HEK293T (cell line): ENCODE measurements around the gene ELOB.

Experiments
- BHLHE40 ChIP-seq: fragments of 450-650 bp; IDR thresholded peaks from 2 replicates; pipeline ENCODE4 v1.6.1; 2016; ENCODE audit warnings: mild to moderate bottlenecking, moderate library complexity, borderline replicate concordance
- FOXA1 ChIP-seq: fragments of 450-650 bp; IDR thresholded peaks from 2 replicates; pipeline ENCODE4 v1.6.1; 2016; ENCODE audit warnings: mild to moderate bottlenecking
- FOXM1 ChIP-seq: fragments of 450-650 bp; IDR thresholded peaks from 2 replicates; pipeline ENCODE4 v1.6.1; 2017; ENCODE audit warnings: mild to moderate bottlenecking, borderline replicate concordance
- L3MBTL2 ChIP-seq: fragments of 450-650 bp; conservative IDR thresholded peaks from 2 replicates; pipeline ENCODE4 v1.6.1; 2016; ENCODE audit warnings: mild to moderate bottlenecking
- LEF1 ChIP-seq: fragments of 450-650 bp; IDR thresholded peaks from 2 replicates; pipeline ENCODE4 v1.6.1; 2017; ENCODE audit warnings: mild to moderate bottlenecking, borderline replicate concordance
- NFRKB ChIP-seq: fragments of 450-650 bp; IDR thresholded peaks from 2 replicates; pipeline ENCODE4 v1.6.1; 2016; ENCODE audit warnings: mild to moderate bottlenecking, moderate library complexity
- SP1 ChIP-seq: fragments of 450-650 bp; IDR thresholded peaks from 2 replicates; pipeline ENCODE4 v1.6.1; 2017
- SUZ12 ChIP-seq: fragments of 450-650 bp; IDR thresholded peaks from 2 replicates; pipeline ENCODE4 v1.6.1; 2016; ENCODE audit warnings: mild to moderate bottlenecking
- TARDBP ChIP-seq: fragments of 450-650 bp; IDR thresholded peaks from 2 replicates; pipeline ENCODE4 v1.6.1; 2016
- ZNF384 ChIP-seq: fragments of 450-650 bp; IDR thresholded peaks from 2 replicates; pipeline ENCODE4 v1.6.1; 2016
- TF ChIP-seq, protein P1 (sequence below): fragments of 450-650 bp; IDR thresholded peaks from 2 replicates; pipeline ENCODE4 v1.6.1; 2016

DNA sequence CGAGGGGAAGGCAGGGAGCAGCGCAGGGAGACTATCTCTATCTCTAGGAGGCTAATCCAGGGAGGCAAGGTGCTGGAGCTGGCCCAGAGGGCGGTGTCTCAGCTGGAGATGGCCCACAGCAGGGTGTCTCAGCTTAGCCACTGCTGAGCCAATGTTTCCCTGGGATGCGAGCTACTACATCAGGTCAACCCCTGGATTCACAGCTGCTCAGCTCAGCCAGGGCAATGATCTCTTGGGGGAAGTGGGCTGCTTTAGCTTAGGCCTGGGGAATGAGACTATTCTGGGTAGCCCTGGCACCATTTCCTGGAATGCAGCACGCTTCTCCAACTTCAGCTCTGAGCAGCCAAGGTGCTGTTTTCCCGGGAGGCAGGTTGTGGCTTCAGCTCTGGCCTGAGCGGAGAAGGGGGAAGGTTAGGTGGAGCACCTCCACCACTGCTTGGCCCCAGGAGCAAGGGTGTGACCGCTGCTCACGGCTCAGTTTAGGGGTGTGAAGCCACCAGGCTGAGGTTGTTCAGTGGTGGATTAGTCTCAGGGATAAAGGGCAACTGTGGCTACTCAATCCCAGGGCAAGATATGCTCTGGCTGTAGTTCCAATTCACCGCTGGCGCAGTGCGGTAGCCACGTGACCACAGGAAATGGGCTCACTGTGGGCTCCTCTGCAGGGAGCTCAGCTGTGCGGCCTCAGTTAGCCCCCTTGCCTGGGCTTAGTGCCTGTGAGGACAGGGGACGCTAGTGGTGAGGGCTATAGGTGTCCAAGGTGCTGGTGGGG, 34.8 kb upstream of the ELOB start:
- TF ChIP-seq BHLHE40 (no peak), TARDBP (no peak), FOXA1 (no peak), SP1 (no peak), ZNF384 (no peak), FOXM1 (no peak), NFRKB (no peak), SUZ12 (no peak), L3MBTL2 (no peak), LEF1 (no peak)
- TF ChIP-seq, protein P1, sequence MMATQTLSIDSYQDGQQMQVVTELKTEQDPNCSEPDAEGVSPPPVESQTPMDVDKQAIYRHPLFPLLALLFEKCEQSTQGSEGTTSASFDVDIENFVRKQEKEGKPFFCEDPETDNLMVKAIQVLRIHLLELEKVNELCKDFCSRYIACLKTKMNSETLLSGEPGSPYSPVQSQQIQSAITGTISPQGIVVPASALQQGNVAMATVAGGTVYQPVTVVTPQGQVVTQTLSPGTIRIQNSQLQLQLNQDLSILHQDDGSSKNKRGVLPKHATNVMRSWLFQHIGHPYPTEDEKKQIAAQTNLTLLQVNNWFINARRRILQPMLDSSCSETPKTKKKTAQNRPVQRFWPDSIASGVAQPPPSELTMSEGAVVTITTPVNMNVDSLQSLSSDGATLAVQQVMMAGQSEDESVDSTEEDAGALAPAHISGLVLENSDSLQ, result no peak
